DMS 273 treated with DMSO at 0.1 percent for 48 hours (cell line): ENCODE measurements around the gene AK8.

ENCODE experiments used
- DNase-seq: peaks from one replicate; lab custom pipeline; 2025; lab: John Stamatoyannopoulos, UW

The AK8 gene, protein sequence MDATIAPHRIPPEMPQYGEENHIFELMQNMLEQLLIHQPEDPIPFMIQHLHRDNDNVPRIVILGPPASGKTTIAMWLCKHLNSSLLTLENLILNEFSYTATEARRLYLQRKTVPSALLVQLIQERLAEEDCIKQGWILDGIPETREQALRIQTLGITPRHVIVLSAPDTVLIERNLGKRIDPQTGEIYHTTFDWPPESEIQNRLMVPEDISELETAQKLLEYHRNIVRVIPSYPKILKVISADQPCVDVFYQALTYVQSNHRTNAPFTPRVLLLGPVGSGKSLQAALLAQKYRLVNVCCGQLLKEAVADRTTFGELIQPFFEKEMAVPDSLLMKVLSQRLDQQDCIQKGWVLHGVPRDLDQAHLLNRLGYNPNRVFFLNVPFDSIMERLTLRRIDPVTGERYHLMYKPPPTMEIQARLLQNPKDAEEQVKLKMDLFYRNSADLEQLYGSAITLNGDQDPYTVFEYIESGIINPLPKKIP

DNA sequence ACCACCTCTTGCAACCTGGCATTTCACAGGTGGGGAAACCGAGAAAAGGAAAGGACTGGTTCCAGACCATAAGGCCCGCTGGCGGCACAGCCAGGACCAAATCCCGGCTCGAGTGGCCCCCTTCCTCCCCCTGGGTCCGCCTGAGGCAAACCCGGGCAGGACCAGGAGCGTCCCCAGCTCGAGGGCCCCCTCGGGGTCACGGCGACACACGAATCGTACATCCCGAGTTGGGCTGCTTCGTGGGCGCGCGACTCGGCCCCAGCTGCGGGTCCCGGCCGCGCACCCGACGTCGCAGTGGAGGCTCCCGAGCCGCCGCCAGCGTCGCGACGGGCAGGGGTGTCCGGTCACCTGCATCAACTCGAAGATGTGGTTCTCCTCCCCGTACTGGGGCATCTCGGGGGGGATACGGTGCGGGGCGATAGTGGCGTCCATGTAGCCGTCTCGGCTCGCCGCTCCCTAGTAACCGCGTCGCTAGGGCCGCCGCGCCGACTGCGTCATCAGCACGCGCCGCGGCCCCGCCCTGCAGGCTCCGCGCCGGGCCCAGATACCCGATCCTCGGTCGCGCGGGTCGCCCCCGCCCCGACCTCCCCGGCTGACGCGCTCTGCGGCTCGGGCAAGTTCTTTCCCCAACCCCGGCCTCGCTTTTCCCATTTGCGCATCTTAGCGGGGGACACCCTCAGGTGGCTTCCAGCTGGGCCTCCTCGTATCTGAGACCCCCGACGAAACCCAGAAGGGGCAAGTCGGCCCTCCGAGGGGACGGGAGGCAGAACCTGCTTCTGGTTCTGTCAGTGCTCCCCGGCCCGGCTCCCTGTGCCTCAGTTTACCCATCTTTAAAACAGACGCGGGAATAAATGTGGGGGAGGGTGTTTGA, at the start of gene AK8:
AK8 (minus strand) TSS at position 461 of the 871 bp plus-strand sequence; CDS start at position 432, 29 bp downstream.
- no peak for DNase-seq

- no peak for DNase-seq
Observed at GRCh38 chr9:132927704-132928103, 49.6 kb upstream of the AK8 start.

DNA sequence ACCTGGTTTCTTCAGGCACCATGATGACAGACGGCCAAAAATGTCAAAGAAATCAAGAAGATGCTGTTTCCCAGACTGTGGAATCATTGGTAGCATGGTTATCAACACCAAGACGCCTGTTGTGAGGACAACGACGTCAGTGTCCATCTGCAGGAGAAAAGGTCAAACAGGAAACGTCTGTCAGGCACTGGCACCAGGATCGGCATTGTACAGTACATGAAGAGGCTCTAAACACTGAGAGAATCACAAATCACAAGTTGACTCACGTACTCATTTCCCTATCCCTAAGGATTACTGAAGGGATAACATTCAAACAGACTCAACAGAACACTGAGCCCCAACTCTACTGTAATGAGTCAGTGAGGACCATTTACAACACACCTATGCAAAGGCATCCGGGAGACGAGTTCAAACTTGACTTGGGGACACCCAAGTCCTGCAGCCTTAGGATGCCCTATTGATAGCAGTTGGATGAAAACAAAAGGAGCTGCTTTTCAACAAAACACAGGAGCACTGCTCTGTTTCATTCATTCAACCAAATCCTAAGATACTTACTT, 45.3 kb upstream of the AK8 start:
- DNase-seq: no peak

- no peak for DNase-seq
Observed at GRCh38 chr9:132919614-132920268, 41.7 kb upstream of the AK8 start.

DNA sequence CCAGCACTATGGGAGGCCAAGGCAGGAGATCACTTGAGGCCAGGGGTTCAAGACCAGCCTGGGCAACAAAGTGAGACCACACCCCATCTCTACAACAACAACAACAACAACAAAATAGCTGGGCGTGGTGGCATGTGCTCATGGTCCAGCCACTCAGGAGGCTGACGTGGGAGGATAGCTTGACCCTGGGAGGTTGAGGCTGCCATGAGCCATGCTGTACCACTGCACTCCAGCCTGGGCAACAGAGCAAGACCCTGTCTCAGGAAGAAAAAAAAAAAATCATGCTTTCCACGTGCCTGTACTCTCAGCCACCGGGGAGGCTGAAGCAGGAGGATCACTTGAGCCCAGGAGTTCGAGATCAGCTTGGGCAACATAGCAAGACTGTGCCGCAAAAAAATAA, 36.8 kb upstream of the AK8 start:
- no peak for DNase-seq

DNA sequence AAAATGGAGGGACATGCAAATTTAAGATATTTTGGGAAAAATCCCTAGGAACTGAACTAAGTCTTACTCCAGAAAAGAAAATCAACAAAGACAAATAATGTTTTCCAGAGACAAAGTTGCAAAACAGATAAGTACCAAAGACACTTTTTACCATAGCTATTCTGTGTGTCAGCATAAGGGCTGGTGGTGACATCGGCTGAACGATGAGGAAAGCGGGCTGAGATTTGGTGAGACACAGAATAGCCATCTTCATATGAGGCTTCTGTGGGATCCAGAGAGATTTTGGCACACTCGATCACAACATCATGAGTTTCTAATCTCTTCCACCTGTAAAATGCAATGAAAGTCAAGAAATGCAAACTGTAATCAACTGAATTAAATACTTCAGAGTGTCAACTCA, 34.0 kb upstream of the AK8 start:
- DNase-seq: no peak

DNA sequence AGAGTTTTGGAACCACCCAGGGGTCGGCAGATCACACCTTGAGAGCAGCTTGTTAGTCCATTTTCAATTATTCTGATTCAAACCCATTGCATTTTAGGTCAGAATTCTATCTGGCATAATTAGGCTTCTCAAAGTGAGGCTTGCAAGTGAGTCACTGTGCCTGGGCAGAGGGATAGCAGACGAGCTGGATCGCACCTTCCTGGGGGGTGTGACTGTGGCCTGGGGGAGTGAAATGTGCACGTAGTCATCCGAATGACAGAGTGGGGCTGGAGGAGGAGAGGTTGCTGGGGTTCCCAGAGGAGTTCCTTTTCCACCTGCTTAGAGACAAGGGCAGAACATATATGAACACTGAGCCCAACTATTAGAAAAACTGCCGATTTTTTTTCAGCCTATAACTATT, 32.3 kb upstream of the AK8 start:
- no peak for DNase-seq

- no peak for DNase-seq
Observed at GRCh38 chr9:132909311-132909710, 31.2 kb upstream of the AK8 start.

GRCh38 chr9:132908635-132909034, 30.6 kb upstream of the AK8 start:
- DNase-seq: no peak

DNA sequence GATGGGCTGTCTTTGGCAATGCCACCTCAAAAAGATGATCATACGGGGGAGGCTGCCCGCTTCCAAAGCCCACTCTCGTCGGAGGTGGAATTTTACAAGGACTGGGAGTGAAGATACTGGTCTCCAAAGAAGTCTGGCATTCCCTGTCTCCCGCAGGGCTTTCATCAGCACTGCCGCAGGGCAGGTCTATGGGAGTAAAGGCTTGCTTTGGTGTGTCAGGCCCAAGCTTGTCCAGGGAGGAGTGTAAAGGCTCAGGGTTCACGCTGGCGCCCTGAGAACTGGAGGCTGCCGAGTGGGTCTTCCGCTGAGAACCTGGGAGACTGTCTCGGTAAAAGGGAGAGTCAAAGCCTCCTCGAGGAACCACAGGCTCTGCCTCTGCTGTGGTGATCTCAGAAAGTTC, 27.6 kb upstream of the AK8 start:
- DNase-seq: no peak

DNA sequence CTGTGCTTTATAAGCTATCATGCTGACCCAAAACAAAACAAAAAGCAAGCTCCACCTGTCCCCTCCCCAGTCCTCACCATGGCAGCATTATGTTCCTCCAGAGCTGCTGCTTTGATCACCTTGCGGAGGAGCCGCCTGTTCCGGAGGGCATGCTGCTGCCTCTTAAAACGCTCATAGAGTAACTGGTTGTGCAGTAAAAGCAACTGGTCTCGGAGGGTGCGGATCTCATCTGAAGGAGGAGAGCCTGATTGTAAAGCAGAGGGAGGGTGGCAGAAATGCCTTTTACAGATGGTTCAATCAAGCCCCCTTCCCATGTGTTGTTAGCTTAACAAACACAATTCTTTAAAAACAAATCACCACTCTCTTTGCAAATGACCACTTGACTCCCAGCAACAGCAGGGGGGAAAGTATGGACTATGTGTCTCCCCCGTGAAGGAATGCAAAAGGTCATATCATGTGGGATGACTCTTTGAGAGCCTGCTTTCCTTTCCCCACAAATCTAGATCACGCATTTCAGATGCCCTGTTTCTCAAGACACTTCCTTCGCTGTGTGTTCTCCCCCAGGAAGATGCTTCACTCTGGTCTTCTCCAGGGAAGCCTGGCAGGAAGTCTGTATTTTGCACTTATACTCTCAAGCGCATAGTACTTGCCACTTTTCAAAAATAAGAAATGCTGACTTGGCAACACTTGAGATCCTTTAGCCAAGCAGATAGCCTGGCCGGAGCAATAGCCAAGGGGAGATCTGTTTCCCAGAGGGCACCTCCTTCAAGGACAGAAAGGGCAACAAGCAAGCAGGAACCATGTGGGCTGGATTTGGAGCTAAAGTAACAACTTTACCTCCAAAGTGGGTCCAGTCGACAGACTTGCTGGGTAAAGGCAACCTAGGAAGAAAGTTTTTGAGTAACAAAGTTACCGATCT, 25.7 kb upstream of the AK8 start:
- DNase-seq: no peak

DNA sequence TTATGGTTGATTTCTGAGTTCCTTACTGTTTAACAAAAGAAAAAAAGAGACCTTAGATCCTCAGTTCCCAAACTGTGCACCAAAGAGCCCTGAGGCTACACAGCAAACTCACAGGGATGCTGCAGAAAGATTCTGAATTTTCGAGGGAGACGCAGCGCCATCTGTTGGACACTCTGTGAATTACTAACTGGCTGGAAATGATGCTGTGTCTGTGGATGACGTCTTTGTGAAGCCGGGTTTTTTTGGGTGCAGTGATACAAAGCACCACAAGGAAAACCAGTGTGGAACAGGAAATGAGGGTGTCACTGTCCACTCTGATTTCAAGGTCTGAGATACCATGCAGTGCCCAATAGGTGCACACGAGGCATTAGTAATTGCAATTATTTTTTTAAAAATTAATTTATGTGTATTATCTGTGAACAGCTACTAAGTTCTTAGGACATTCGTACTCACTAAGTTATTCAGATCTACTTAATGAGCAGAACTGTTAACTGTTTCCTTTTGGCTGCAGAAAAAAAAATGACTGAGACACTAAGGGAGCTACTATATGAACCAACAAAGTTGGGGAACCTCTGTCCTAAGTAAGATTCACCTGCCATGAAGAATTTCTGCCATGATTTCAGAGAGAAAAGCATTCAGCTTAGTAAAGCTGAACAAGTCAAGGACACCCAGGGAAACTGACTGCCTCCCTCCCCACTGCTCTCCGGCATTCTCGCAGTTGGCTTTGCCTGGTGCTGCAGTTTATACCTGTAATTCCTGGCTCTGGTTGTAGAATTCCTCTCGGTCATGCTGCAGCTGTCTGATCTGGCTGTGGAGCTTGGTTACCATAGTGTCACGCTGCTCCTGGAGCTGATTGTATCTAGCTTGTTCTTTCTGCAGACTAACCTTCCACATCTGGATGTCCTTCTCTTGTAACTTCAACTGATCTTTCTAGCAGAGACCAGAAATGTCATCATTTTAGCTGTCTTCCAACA, 24.1 kb upstream of the AK8 start:
- DNase-seq: peak; percentile 19

DNA sequence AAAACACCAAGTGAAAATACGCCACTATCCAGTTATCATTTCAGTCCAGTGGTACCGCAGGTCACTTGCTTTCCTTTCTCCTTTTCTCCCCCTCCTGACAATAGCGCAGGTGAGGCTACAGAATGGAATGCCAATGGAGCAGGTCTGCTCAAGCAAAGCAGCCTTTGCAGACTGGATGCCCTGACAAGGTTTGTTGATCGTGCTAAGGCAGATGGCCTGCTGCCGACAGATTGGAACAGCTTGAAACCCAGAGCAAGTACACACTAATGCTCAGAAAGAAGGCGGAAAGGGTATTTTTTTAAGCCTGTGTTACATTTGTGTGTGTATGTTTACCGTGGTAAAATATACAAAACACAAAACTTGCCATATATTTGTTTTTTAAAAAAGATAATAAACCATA, 20.0 kb upstream of the AK8 start:
- no peak for DNase-seq

- DNase-seq: no peak
Observed at GRCh38 chr9:132896906-132897305, 18.8 kb upstream of the AK8 start.

DNA sequence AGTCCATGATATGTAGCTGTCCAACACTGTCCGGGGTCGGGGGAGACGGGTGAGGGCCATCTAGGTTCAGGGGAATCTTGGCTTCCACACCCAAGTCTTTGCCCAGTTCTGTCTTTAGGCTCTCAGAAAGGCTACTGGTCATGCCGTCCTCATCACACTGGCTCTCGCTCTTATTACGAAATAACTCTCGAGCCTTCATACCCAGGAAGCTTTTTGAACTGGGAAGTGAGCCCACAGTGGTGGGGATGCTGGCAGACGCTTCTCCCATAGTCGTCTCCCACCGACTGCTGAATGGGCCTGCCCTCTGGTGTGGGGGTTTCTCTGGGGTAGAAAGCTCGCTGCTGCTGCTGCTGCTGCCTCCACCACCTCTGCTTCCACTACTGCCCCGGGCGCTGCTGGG, 18.2 kb upstream of the AK8 start:
- DNase-seq: no peak

GRCh38 chr9:132894862-132895835, 17.1 kb upstream of the AK8 start:
- no peak for DNase-seq

DNA sequence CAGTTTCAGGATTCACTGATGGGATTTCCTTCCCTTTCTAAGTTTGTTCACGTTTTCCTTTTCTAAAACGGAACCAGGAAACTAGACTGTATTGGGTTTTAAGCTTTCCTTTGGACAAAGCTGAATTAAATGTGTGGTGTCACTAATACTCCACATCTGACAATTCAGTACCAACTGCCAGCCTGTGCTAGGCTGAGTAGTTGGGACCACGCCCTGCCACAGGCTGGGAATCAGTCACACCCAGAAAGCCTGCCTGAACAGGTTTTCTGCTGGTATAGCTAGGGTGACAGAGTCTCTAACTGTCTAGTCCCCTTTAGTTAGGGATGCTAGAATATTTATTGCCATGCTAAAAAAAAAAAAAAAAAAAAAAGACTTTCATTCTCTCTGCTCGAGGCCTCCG, 16.3 kb upstream of the AK8 start:
- DNase-seq: no peak

GRCh38 chr9:132892400-132892799, 14.3 kb upstream of the AK8 start:
- no peak for DNase-seq

DNA sequence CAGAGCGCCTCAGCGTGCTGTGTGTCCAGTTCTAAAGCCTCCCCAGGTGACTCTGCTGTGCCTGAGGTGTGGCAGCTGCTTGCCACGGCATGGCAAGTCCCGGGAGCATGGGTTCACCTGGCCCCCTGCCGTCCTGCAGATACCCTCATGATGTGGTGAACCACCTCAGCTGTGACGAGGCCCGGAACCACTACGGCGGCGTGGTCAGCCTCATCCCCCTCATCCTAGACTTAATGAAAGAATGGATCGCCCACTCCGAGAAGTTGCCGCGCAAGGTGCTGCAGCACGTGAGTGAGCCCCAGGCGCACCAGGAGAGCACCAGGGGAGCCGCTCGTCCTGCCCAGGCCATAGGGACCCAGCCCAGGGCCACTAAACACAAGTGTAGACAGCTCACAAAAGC, 10.1 kb upstream of the AK8 start:
- no peak for DNase-seq
